ENCODE measurements around the gene PTRH1.

The PTRH1 gene

GRCh38 chr9:127734747-127735529 is 19.5 kb upstream of the PTRH1 start, which contains the start of gene TOR2A:
TSS of gene TOR2A (minus strand) at chr9:127735294. CDS start at chr9:127735270, 24 bp downstream.
- Histone ChIP-seq H3K18ac (ENCODE audit: low read depth in 1 of 2, low read length in 2 of 2) (peak within 1 kb of the TSS; percentile 92 to 99), H2BK15ac (ENCODE audit: low read depth, poor library complexity, severe bottlenecking) (peak within 1 kb of the TSS; percentile 98), H2BK120ac (ENCODE audit: low read depth, low read length) (peak within 1 kb of the TSS; percentile 61), H4K8ac (ENCODE audit: low read length) (peak within 1 kb of the TSS; percentile 81), H2BK12ac (ENCODE audit: low read length in 2 of 2) (peak within 1 kb of the TSS in 1 of 2 experiments; percentile 81), H3K27me3 (ENCODE audit: control insufficient read depth in 1 of 2, insufficient read depth in 1 of 2, low read length in 2 of 2) (peaks cover 0 to 7% of the 10 kb centered on the region in 2 experiments), H3K79me1 (replicated peaks; ENCODE audit: low read length, poor library complexity, severe bottlenecking) (peaks cover 9% of the 10 kb centered on the region), H3K4ac (ENCODE audit: low read depth in 1 of 2, low read length in 2 of 2) (peak within 1 kb of the TSS in 1 of 2 experiments; percentile 53), H3K4me1 (ENCODE audit: control insufficient read depth, insufficient read depth, low read depth, low read length) (peaks cover 10% of the 10 kb centered on the region), H2BK5ac (ENCODE audit: low read depth, low read length, poor library complexity, severe bottlenecking) (peak within 1 kb of the TSS; percentile 58), H3K9me3 (ENCODE audit: control insufficient read depth, low read length) (no peaks in the 10 kb centered on the region), H3K36me3 (ENCODE audit: control insufficient read depth in 1 of 2, insufficient read depth in 2 of 2, low read depth in 1 of 2, low read length in 2 of 2) (peaks cover 18 to 30% of the 10 kb centered on the region in 2 experiments), H3K4me3 (ENCODE audit: insufficient read depth in 1 of 2, low read depth in 1 of 2, low read length in 2 of 2) (peak within 1 kb of the TSS; percentile 81 to 87), H2AK5ac (ENCODE audit: low read length, severe bottlenecking) (no peak within 1 kb of the TSS), H2AFZ (ENCODE audit: low read depth, low read length) (peak within 1 kb of the TSS; percentile 66), H3K4me2 (ENCODE audit: low read length, poor library complexity, severe bottlenecking) (peak within 1 kb of the TSS; percentile 40), H3K27ac (ENCODE audit: low read length, poor library complexity, severe bottlenecking) (peak within 1 kb of the TSS; percentile 22), H3K14ac (ENCODE audit: low read length in 2 of 2) (peak within 1 kb of the TSS in 1 of 2 experiments; percentile 81), H3K23ac (ENCODE audit: low read length in 2 of 2) (peak within 1 kb of the TSS in 1 of 2 experiments; percentile 60), H4K91ac (ENCODE audit: low read length) (peak within 1 kb of the TSS; percentile 93), H3K9ac (ENCODE audit: low read length) (peak within 1 kb of the TSS; percentile 86)
- peak; percentile 97 for DNase-seq
- WGBS, result under 1% methylated on average over 72 of the region's 76 CpGs

- no peak overlapping the region for H2AFZ ChIP-seq (ENCODE audit: low read depth, low read length)
- no peak overlapping the region for H4K91ac ChIP-seq (ENCODE audit: low read length)
- no peak overlapping the region for H2BK12ac ChIP-seq (ENCODE audit: low read length in 2 of 2)
- H3K79me1 ChIP-seq (replicated peaks; ENCODE audit: low read length, poor library complexity, severe bottlenecking), result peaks cover 9% of the 10 kb centered on the region
- no peak overlapping the region for H3K14ac ChIP-seq (ENCODE audit: low read length in 2 of 2)
- peak overlapping the region; percentile 86 for H3K9ac ChIP-seq (ENCODE audit: low read length)
- peak overlapping the region; percentile 40 for H3K4me2 ChIP-seq (ENCODE audit: low read length, poor library complexity, severe bottlenecking)
- H3K4me1 ChIP-seq (ENCODE audit: control insufficient read depth, insufficient read depth, low read depth, low read length), result peaks cover 10% of the 10 kb centered on the region
- H2BK15ac ChIP-seq (ENCODE audit: low read depth, poor library complexity, severe bottlenecking), result no peak overlapping the region
- peaks cover 18 to 30% of the 10 kb centered on the region in 2 experiments for H3K36me3 ChIP-seq (ENCODE audit: control insufficient read depth in 1 of 2, insufficient read depth in 2 of 2, low read depth in 1 of 2, low read length in 2 of 2)
- H3K4me3 ChIP-seq (ENCODE audit: insufficient read depth in 1 of 2, low read depth in 1 of 2, low read length in 2 of 2), result peak overlapping the region; percentile 81 to 87
- H3K18ac ChIP-seq (ENCODE audit: low read depth in 1 of 2, low read length in 2 of 2), result peak overlapping the region in 1 of 2 experiments; percentile 11
- DNase-seq, result no peak
- WGBS, result 64% methylated on average over 22 of the region's 22 CpGs
- H2BK5ac ChIP-seq (ENCODE audit: low read depth, low read length, poor library complexity, severe bottlenecking), result no peak overlapping the region
- no peak overlapping the region for H3K23ac ChIP-seq (ENCODE audit: low read length in 2 of 2)
- no peak overlapping the region for H2AK5ac ChIP-seq (ENCODE audit: low read length, severe bottlenecking)
- H3K27ac ChIP-seq (ENCODE audit: low read length, poor library complexity, severe bottlenecking), result no peak overlapping the region
- no peaks in the 10 kb centered on the region for H3K9me3 ChIP-seq (ENCODE audit: control insufficient read depth, low read length)
- H2BK120ac ChIP-seq (ENCODE audit: low read depth, low read length), result no peak overlapping the region
- peaks cover 0 to 7% of the 10 kb centered on the region in 2 experiments for H3K27me3 ChIP-seq (ENCODE audit: control insufficient read depth in 1 of 2, insufficient read depth in 1 of 2, low read length in 2 of 2)
- H3K4ac ChIP-seq (ENCODE audit: low read depth in 1 of 2, low read length in 2 of 2), result no peak overlapping the region
- peak overlapping the region; percentile 68 for H4K8ac ChIP-seq (ENCODE audit: low read length)
Measured at GRCh38 chr9:127734247-127734746, 18.8 kb upstream of the PTRH1 start.

GRCh38 chr9:127733614-127734013 is 18.2 kb upstream of the PTRH1 start:
- Histone ChIP-seq H2BK12ac (ENCODE audit: low read length in 2 of 2) (no peak overlapping the region), H3K4me2 (ENCODE audit: low read length, poor library complexity, severe bottlenecking) (no peak overlapping the region), H2AK5ac (ENCODE audit: low read length, severe bottlenecking) (no peak overlapping the region), H3K4ac (ENCODE audit: low read depth in 1 of 2, low read length in 2 of 2) (no peak overlapping the region), H3K14ac (ENCODE audit: low read length in 2 of 2) (no peak overlapping the region), H3K18ac (ENCODE audit: low read depth in 1 of 2, low read length in 2 of 2) (no peak overlapping the region), H2BK5ac (ENCODE audit: low read depth, low read length, poor library complexity, severe bottlenecking) (no peak overlapping the region), H3K27me3 (ENCODE audit: control insufficient read depth in 1 of 2, insufficient read depth in 1 of 2, low read length in 2 of 2) (peaks cover 0 to 6% of the 10 kb centered on the region in 2 experiments), H3K4me3 (ENCODE audit: insufficient read depth in 1 of 2, low read depth in 1 of 2, low read length in 2 of 2) (peak overlapping the region in 1 of 2 experiments; percentile 87), H3K27ac (ENCODE audit: low read length, poor library complexity, severe bottlenecking) (no peak overlapping the region), H4K91ac (ENCODE audit: low read length) (no peak overlapping the region), H2BK15ac (ENCODE audit: low read depth, poor library complexity, severe bottlenecking) (no peak overlapping the region), H3K4me1 (ENCODE audit: control insufficient read depth, insufficient read depth, low read depth, low read length) (peaks cover 10% of the 10 kb centered on the region), H3K9me3 (ENCODE audit: control insufficient read depth, low read length) (no peaks in the 10 kb centered on the region), H3K79me1 (replicated peaks; ENCODE audit: low read length, poor library complexity, severe bottlenecking) (peaks cover 9% of the 10 kb centered on the region), H3K23ac (ENCODE audit: low read length in 2 of 2) (no peak overlapping the region), H2AFZ (ENCODE audit: low read depth, low read length) (no peak overlapping the region), H4K8ac (ENCODE audit: low read length) (no peak overlapping the region), H3K9ac (ENCODE audit: low read length) (peak overlapping the region; percentile 86), H2BK120ac (ENCODE audit: low read depth, low read length) (no peak overlapping the region), H3K36me3 (ENCODE audit: control insufficient read depth in 1 of 2, insufficient read depth in 2 of 2, low read depth in 1 of 2, low read length in 2 of 2) (peaks cover 18 to 30% of the 10 kb centered on the region in 2 experiments)
- 94% methylated on average over 2 of the region's 2 CpGs for WGBS
- no peak for DNase-seq

GRCh38 chr9:127732444-127732843 is 17.0 kb upstream of the PTRH1 start:
- Histone ChIP-seq H3K27me3 (ENCODE audit: control insufficient read depth in 1 of 2, insufficient read depth in 1 of 2, low read length in 2 of 2) (no peaks in the 10 kb centered on the region), H3K14ac (ENCODE audit: low read length in 2 of 2) (no peak overlapping the region), H4K91ac (ENCODE audit: low read length) (no peak overlapping the region), H2BK5ac (ENCODE audit: low read depth, low read length, poor library complexity, severe bottlenecking) (no peak overlapping the region), H3K9ac (ENCODE audit: low read length) (no peak overlapping the region), H3K79me1 (replicated peaks; ENCODE audit: low read length, poor library complexity, severe bottlenecking) (peaks cover 9% of the 10 kb centered on the region), H2BK12ac (ENCODE audit: low read length in 2 of 2) (no peak overlapping the region), H2AK5ac (ENCODE audit: low read length, severe bottlenecking) (no peak overlapping the region), H3K4ac (ENCODE audit: low read depth in 1 of 2, low read length in 2 of 2) (no peak overlapping the region), H3K36me3 (ENCODE audit: control insufficient read depth in 1 of 2, insufficient read depth in 2 of 2, low read depth in 1 of 2, low read length in 2 of 2) (peaks cover 18 to 30% of the 10 kb centered on the region in 2 experiments), H3K23ac (ENCODE audit: low read length in 2 of 2) (no peak overlapping the region), H3K4me2 (ENCODE audit: low read length, poor library complexity, severe bottlenecking) (no peak overlapping the region), H2BK120ac (ENCODE audit: low read depth, low read length) (no peak overlapping the region), H4K8ac (ENCODE audit: low read length) (no peak overlapping the region), H3K27ac (ENCODE audit: low read length, poor library complexity, severe bottlenecking) (no peak overlapping the region), H3K9me3 (ENCODE audit: control insufficient read depth, low read length) (no peaks in the 10 kb centered on the region), H2BK15ac (ENCODE audit: low read depth, poor library complexity, severe bottlenecking) (no peak overlapping the region), H3K18ac (ENCODE audit: low read depth in 1 of 2, low read length in 2 of 2) (no peak overlapping the region), H3K4me3 (ENCODE audit: insufficient read depth in 1 of 2, low read depth in 1 of 2, low read length in 2 of 2) (no peak overlapping the region), H3K4me1 (ENCODE audit: control insufficient read depth, insufficient read depth, low read depth, low read length) (peaks cover 10% of the 10 kb centered on the region), H2AFZ (ENCODE audit: low read depth, low read length) (no peak overlapping the region)
- no peak for DNase-seq
- WGBS, result 99% methylated on average over 21 of the region's 21 CpGs

Data from mesenchymal stem cell (in vitro differentiated cells and primary cell).